RPMI7951 (cell line): ENCODE results near the gene BANF2. TPM values are rescaled to one million over a fixed set of nuclear protein-coding genes. Genes with fewer than 3 reads are reported as not detected.
A peak's percentile ranks its signal among the peaks of the same experiment; 100 is the strongest.
"Not testable (repeated sequence)": the region's sequence is repeated elsewhere in the genome, so short reads cannot be mapped to it uniquely, and the experiment has no call there.

ENCODE experiments used
- DNase-seq: peaks from one replicate; pipeline ENCODE4 v3.0.0-alpha.2; 2012; ENCODE audit warnings: low read depth
- total RNA-seq: library from RNA; depleted of rRNA; stranded (reverse); fragments of >200 nt; shearing (Covaris generic); gene quantifications from 2 replicates; pipeline ENCODE4 v1.2.3, GENCODE V29; 2014

The BANF2 gene
- total RNA-seq, 1 experiment from 2014 or later: not detected

- no peak for DNase-seq
These were observed 16.9 kb upstream of the BANF2 start for GRCh38 chr20:17682889-17683198.

DNA sequence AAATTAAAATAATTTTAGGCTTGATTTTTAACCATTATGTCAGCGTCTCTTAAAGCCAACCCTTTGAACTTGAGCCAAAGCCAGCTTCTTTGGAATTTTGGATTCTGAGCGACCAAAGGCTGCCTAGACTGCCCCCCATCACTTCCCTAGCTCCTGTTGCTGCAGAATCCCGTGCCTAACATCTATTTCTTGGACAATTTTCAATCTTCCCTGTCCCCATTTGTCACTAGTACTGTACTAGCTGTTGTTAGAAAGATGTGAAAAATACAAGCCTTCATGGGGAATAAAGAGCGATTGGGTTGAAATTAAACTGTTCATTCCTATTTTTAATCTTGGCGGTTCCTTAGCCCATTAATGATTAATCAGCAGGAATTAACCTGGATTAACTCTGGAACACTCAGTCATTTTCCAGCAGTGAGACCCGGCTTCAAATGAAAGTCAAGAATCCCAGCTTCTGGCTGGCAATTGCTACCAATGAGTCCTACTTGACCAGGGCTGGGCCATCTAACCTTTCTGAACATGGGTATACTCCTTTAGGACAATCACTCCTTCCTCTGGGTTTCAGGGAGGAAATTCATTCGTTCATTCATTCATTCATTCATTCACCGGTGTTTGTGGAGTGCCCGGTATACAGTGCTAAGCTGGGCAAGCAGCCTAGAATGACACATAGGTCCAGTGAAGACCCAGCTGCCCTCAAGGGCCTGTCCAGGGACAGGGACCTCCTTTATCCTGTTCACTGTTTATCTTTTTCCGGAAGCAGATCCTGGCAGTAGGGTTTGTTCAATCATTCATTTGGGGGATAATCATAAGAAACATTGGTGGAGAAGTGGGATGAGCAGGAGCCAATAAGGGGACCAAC, 16.3 kb upstream of the BANF2 start:
- DNase-seq: peak; percentile 19

DNA sequence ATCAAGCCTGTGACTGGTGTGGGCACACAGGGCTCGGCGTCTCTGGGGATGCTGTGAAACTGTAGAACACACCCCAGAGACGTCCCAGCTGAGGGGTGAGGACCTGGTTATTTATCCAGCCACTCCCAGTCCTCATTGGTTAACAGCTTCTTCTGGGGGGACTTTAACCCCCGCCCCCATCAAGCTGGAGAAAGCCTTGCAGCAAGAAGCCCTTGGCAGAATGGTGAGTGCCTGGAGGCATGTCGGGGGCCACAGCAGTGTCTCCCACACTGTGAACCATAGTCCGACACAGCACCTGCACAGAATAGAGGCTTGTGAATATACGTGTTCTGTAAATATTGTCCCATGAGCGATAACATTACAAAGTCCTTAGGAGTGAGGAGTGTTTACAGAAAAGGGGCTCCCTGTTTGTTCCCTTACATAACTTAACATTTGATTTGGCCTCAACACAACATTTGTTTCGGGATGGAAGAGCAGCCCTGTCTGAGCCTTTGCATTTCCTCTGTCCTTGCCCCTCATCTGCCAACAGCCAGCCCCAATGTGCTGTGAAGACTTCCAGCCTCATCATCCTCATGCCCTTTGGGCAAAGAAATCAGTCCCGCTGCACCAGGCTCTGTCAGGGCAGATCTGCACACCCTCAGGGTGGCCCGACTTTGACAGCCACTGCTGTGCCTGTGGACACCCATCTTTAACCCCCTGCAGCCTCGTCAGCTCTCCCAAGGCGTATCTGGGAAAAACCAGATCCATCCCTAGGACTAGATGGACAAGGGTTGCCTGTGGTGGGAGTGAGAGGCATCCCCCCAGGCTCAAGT, 15.5 kb upstream of the BANF2 start:
- DNase-seq: no peak

DNA sequence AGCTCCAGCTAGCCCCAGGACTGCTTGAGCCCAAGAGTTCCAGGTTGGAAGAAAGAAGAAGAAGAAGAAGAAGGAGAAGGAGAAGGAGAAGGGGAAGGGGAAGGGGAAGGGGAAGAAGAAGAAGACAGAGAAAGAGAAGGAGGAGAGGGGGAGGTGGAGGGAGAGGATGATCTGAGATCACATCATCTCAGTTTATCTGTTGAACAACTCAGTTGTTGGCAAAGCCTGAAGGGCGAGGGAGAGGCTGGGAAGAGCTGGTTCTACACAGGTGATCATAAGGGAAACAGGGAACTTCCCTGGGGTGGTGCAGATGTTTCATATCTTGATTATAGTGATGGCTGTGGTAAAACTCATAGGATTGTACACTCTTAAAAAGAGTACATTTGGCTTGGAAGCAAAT, 14.6 kb upstream of the BANF2 start:
- DNase-seq: no peak

GRCh38 chr20:17687800-17688199, 12.0 kb upstream of the BANF2 start:
- no peak for DNase-seq

GRCh38 chr20:17688965-17689364, 10.8 kb upstream of the BANF2 start:
- no peak for DNase-seq

DNA sequence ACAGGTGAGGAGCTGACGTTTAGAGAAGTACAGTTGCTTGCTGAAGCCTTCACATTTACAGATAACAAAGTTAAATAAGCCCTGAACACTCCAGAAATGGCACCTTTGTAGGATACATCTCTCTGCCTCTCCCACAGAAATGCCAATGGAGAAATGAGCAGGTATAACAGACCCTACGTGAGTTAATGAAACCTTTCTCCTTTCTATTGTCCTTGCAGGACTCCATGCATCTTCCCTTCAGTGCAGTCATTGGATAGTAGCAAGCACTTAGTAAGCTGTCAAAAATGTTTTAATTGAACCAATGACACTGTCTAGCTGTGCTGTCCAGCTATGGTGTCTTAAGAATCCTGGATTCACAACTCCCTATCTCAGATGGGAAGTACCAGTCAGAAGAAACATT, 9.6 kb upstream of the BANF2 start:
- DNase-seq: no peak

GRCh38 chr20:17691758-17692157, 8.0 kb upstream of the BANF2 start:
- DNase-seq: no peak

DNA sequence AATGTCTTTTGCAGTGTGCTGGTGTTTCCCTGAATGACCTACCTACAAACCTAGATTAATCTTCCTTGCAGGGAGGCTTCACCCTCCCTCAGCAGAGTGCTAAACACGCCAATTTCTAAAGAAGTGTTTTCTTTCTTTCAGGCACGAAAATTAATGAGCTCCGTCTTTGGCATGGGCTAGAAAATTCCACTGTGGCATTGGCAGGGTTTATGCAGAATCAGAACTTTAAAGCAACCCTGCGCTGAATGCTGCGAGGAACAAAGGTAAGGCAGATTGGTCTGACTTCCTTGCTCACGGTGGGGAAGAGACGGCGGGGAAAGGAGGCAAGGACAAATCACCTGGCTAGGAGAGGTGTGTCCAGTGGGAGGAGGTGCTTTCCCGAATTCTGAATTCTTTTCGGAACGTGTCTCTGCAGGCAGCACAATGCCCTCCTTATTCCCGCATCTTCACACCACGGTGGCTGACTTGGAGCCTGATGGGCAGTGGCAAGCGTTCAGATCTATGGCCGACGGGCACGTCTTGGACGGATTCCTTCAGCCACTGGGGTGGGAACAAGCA, 6.2 kb upstream of the BANF2 start:
- no peak for DNase-seq

- DNase-seq: no peak
These were observed 5.0 kb upstream of the BANF2 start for GRCh38 chr20:17694767-17695166.

- DNase-seq: no peak
These were observed 3.5 kb upstream of the BANF2 start for GRCh38 chr20:17696287-17696686.

DNA sequence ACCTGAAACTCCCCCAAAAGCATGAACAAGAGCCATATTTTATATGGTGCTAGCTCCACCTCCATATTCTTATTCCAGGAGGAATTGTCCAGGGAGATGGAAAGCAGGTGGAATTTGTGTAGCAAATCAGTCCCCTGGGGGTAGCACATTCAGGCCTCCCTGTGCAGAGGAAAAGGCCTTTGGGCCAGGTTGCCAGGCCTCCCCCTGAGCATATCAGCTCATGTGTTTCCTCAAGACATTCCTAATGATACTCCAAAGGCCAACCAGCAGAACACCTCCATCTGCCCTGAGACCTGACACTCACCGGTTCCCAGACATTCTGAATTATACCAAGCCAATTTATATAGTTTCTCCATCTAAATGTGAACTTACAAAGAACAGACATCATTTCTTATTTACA, 2.6 kb upstream of the BANF2 start:
- DNase-seq: no peak

- DNase-seq: no peak
These were observed 1.4 kb upstream of the BANF2 start for GRCh38 chr20:17698384-17698783.

- DNase-seq: no peak
These were observed 871 bp downstream of the BANF2 start for GRCh38 chr20:17700637-17701036.

- DNase-seq: no peak
These were observed 2.1 kb downstream of the BANF2 start for GRCh38 chr20:17701826-17702225.

GRCh38 chr20:17704589-17705317, 5.0 kb downstream of the BANF2 start:
- no peak for DNase-seq

DNA sequence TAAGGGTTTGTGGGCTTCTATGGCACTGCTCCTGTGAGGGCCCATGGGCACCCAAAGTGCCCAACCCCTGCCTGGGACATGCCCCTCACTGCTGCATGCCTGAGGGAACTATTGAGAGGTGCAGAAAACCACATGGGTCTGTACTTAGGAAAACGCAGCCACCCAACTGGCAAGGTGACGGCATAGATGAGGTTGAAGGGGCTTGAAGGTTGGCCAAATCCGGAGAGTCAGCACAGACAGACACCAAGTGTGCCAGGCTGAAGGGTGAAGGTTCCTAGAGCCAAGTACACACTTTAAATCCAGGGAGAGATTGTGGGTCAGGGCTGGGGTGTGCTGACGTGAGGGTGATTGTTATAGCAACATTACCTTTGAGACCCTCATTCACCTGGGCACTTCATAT, 6.2 kb downstream of the BANF2 start:
- DNase-seq: no peak

GRCh38 chr20:17706632-17707031, 6.9 kb downstream of the BANF2 start:
- no peak for DNase-seq

- not testable (repeated sequence) for DNase-seq
These were observed 8.2 kb downstream of the BANF2 start for GRCh38 chr20:17707951-17708350.

- DNase-seq: no peak
These were observed 9.1 kb downstream of the BANF2 start for GRCh38 chr20:17708675-17709360.
